Liver (tissue), 3 donors: ENCODE results near the gene TMEM238L.

Source experiments
- EGR1 ChIP-seq, 2 donors: IDR thresholded peaks; 2 replicates each; pipeline ENCODE4 v1.6.1; 2016 to 2018; ENCODE audit warnings: antibody characterized with exemption in 2 of 2, low read depth in 2 of 2
- FOXA1 ChIP-seq: IDR thresholded peaks from 2 replicates; pipeline ENCODE4 v1.6.1; 2016; ENCODE audit warnings: antibody characterized with exemption
- GABPA ChIP-seq, 2 donors: IDR thresholded peaks in 1 of 2; conservative IDR thresholded peaks in 1 of 2; 2 replicates each; pipeline ENCODE4 v1.6.1; 2016; ENCODE audit warnings: antibody characterized with exemption in 2 of 2, mild to moderate bottlenecking in 1 of 2, moderate library complexity in 1 of 2
- JUND ChIP-seq, 2 donors: IDR thresholded peaks; 2 replicates each; pipeline ENCODE4 v1.6.1; 2016; ENCODE audit warnings: antibody characterized with exemption in 2 of 2
- NR2F2 ChIP-seq: IDR thresholded peaks from 2 replicates; pipeline ENCODE4 v1.6.1; 2016; ENCODE audit warnings: antibody characterized with exemption
- RXRA ChIP-seq, 2 donors: IDR thresholded peaks; 2 replicates each; pipeline ENCODE4 v1.6.1; 2017 to 2018; ENCODE audit warnings: antibody characterized with exemption in 2 of 2, mild to moderate bottlenecking in 1 of 2
- SP1 ChIP-seq: IDR thresholded peaks from 2 replicates; pipeline ENCODE4 v1.6.1; 2018; ENCODE audit warnings: antibody characterized with exemption, mild to moderate bottlenecking
- TAF1 ChIP-seq: conservative IDR thresholded peaks from 2 replicates; pipeline ENCODE4 v1.6.1; 2016; ENCODE audit warnings: antibody characterized with exemption, mild to moderate bottlenecking
- TF ChIP-seq, protein P1 (sequence below): fragments of 150-350 bp; IDR thresholded peaks from 2 replicates; pipeline ENCODE4 v1.5.1; 2017; ENCODE audit warnings: improper control_type of control experiment, low read depth, low read length; ENCODE audit not compliant: missing input control
- TF ChIP-seq, protein P2 (sequence below): IDR thresholded peaks from 2 replicates; pipeline ENCODE4 v1.6.1; 2016; ENCODE audit warnings: antibody characterized with exemption
- TF ChIP-seq, protein P3 (sequence below): IDR thresholded peaks from 2 replicates; pipeline ENCODE4 v1.6.1; 2016; ENCODE audit warnings: antibody characterized with exemption, mild to moderate bottlenecking
- donor health status: healthy.
- donor health status: healthy.

GRCh38 chr17:10827898-10828552, 24.1 kb upstream of the TMEM238L start:
- TF ChIP-seq, protein P1, sequence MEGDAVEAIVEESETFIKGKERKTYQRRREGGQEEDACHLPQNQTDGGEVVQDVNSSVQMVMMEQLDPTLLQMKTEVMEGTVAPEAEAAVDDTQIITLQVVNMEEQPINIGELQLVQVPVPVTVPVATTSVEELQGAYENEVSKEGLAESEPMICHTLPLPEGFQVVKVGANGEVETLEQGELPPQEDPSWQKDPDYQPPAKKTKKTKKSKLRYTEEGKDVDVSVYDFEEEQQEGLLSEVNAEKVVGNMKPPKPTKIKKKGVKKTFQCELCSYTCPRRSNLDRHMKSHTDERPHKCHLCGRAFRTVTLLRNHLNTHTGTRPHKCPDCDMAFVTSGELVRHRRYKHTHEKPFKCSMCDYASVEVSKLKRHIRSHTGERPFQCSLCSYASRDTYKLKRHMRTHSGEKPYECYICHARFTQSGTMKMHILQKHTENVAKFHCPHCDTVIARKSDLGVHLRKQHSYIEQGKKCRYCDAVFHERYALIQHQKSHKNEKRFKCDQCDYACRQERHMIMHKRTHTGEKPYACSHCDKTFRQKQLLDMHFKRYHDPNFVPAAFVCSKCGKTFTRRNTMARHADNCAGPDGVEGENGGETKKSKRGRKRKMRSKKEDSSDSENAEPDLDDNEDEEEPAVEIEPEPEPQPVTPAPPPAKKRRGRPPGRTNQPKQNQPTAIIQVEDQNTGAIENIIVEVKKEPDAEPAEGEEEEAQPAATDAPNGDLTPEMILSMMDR: no peak
- TF ChIP-seq, protein P2, sequence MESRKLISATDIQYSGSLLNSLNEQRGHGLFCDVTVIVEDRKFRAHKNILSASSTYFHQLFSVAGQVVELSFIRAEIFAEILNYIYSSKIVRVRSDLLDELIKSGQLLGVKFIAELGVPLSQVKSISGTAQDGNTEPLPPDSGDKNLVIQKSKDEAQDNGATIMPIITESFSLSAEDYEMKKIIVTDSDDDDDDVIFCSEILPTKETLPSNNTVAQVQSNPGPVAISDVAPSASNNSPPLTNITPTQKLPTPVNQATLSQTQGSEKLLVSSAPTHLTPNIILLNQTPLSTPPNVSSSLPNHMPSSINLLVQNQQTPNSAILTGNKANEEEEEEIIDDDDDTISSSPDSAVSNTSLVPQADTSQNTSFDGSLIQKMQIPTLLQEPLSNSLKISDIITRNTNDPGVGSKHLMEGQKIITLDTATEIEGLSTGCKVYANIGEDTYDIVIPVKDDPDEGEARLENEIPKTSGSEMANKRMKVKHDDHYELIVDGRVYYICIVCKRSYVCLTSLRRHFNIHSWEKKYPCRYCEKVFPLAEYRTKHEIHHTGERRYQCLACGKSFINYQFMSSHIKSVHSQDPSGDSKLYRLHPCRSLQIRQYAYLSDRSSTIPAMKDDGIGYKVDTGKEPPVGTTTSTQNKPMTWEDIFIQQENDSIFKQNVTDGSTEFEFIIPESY: no peak
- TF ChIP-seq EGR1 (IDR thresholded peaks at IDR 0.05; ENCODE audit: low read depth in 2 of 2) (no peak), RXRA (IDR thresholded peaks at IDR 0.05) (no peak), GABPA (IDR thresholded peaks at IDR 0.05 in 1 of 2, conservative IDR thresholded peaks at IDR 0.05 in 1 of 2) (no peak), SP1 (no peak), JUND (IDR thresholded peaks at IDR 0.05) (no peak), FOXA1 (no peak), TAF1 (no peak), NR2F2 (no peak)
- TF ChIP-seq, protein P3, sequence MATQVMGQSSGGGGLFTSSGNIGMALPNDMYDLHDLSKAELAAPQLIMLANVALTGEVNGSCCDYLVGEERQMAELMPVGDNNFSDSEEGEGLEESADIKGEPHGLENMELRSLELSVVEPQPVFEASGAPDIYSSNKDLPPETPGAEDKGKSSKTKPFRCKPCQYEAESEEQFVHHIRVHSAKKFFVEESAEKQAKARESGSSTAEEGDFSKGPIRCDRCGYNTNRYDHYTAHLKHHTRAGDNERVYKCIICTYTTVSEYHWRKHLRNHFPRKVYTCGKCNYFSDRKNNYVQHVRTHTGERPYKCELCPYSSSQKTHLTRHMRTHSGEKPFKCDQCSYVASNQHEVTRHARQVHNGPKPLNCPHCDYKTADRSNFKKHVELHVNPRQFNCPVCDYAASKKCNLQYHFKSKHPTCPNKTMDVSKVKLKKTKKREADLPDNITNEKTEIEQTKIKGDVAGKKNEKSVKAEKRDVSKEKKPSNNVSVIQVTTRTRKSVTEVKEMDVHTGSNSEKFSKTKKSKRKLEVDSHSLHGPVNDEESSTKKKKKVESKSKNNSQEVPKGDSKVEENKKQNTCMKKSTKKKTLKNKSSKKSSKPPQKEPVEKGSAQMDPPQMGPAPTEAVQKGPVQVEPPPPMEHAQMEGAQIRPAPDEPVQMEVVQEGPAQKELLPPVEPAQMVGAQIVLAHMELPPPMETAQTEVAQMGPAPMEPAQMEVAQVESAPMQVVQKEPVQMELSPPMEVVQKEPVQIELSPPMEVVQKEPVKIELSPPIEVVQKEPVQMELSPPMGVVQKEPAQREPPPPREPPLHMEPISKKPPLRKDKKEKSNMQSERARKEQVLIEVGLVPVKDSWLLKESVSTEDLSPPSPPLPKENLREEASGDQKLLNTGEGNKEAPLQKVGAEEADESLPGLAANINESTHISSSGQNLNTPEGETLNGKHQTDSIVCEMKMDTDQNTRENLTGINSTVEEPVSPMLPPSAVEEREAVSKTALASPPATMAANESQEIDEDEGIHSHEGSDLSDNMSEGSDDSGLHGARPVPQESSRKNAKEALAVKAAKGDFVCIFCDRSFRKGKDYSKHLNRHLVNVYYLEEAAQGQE: no peak
